DMS79 treated with DMSO at 0.1 percent for 48 hours (cell line): ENCODE data around the gene HEPACAM.
"Not testable (repeated sequence)": the region's sequence is repeated elsewhere in the genome, so short reads cannot be mapped to it uniquely, and the experiment has no call there.

ENCODE experiments used
- DNase-seq: peaks from one replicate; lab custom pipeline; 2025; lab: John Stamatoyannopoulos, UW

The HEPACAM gene

DNA sequence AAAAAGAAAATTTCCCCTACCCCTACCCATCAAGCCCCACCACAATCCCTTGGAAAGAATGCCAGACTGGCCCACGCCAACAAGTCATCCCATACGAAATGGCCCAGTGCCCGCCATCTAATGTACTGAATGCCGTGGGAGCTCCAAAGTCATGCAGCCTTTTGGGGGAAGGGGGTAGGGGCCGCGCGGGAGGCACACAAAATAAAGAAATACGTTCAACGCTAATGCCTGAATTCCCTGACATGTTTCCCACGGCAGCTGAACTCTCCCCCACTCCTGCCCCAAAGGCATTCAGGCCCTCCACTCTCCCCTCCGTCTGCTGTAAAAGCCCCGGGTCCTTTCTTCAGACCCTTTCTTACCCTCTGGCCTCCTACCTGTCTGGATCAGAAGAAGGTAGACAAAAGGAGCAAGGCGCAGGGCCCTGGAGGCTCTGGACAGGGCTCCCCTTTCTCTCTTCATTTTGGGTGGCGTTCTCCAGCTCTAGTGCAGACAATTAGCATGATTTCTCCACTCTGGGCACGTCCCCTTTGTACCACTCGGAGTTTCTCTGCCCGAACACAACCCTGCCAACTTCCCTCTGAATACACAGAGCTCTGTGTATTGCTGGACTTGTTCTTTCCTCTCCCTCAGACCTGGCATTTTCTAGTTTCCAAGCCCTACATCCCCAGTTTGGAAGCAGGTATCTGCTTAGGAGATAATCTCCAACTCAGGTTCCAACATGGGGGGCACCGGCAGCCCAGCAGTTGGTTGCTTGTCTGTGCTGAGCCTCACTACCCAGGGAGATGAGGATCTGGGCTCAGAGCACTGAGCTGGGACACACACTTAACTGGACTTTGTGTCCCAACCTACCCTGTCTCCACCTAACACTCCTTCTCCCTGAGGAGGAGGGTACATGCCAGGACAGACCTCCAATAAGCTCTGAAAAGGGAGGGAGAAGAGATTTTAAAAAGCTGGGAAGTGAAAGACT is at the start of gene HEPACAM:
Gene HEPACAM, minus strand, starts transcription at position 500 of the 967 bp plus-strand sequence. Its CDS starts 41 bp downstream, at position 459.
- no peak for DNase-seq

DNA sequence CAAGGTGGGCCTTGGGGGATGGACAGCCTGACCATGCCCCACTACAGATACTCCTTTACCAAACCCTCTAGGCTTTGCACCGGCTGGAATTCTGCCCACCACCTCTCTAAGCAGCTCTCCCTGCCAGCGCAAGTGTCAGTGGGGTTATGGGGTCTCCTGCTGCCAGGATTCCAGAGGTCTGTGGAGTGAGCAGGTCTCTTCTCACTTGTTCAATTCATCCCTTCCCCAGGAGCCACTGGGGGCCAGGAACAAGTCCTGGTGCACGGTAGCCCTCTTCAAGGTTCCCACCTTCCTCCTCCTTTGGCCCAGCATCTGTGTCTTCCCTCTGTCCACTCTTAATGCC is 48.6 kb upstream of the HEPACAM start:
- no peak for DNase-seq

GRCh38 chr11:124983674-124984511 is 48.0 kb upstream of the HEPACAM start:
- no peak for DNase-seq

GRCh38 chr11:124982043-124982442 is 46.2 kb upstream of the HEPACAM start:
- DNase-seq: no peak

GRCh38 chr11:124978316-124978715 is 42.5 kb upstream of the HEPACAM start:
- DNase-seq: no peak

- DNase-seq: no peak
These were observed 41.2 kb upstream of the HEPACAM start for GRCh38 chr11:124977006-124977405.

GRCh38 chr11:124976531-124976930 is 40.7 kb upstream of the HEPACAM start:
- no peak for DNase-seq

GRCh38 chr11:124971810-124972209 is 36.0 kb upstream of the HEPACAM start:
- DNase-seq: no peak

DNA sequence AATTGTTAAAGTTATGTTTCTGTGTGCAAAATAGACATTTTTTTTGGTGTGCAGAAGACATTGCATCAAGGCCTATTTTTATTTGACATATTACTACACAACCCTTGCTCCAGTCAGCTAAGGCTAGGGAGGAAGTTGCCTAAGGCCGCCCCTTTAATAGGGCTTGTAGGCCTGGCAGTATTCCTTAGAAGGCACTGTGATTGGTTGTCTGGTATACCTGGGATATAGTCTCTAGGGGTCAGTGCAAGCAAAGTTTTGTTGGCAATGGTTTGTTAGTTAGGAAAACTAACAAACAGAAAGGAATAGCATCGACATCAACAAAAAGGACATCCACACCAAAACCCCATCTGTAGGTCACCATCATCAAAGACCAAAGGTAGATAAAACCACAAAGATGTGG is 35.1 kb upstream of the HEPACAM start:
- no peak for DNase-seq

- DNase-seq: not testable (repeated sequence)
These were observed 32.4 kb upstream of the HEPACAM start for GRCh38 chr11:124968197-124968596.

DNA sequence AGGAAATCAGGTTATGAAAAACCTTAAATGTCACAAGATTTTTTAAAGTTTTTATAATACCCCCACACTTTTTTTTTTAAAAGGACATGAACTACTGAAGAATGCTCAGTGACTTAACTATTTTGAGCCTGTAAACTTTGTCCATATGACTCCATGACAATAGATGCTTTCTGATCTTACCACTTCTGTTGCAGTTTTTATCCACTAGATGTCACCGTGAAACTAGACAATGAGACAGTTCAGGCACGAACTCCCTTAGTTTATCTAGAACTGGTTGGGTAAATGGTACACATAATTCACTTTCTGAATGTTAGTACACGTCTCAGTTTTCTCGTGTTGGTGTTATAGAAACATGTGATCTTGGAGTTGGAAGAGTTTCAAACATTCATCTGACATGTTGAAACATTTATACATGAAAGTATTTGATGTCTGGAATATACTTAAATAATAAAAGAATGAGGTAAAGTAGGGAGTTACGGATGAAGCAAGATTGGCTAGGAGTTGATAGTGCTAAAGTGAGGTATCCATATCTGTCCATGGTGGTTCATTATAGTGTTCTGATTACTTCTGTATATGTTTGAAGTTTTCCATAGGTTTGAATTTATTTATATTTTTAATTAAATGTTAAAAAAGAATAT is 26.2 kb upstream of the HEPACAM start:
- DNase-seq: peak; percentile 73

GRCh38 chr11:124955035-124955434 is 19.2 kb upstream of the HEPACAM start:
- no peak for DNase-seq

DNA sequence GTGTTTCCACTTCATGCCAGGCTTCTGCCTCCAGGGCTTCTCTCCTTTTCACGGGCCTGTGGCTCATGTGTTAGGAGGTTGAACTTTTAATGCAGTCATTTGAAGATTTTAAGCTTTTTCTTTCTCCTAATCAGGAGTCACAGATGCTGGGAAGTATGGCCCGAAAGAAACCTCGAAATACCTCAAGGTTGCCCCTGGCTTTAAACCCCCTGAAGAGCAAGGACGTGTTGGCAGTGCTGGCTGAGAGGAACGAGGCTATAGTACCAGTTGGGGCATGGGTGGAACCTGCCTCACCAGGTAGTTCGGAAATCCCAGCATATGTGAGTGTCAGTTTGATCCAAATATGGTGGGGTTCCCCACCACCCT is 18.7 kb upstream of the HEPACAM start:
- DNase-seq: peak; percentile 44

- peak; percentile 99 for DNase-seq
These were observed 18.1 kb upstream of the HEPACAM start, which contains the start of gene CCDC15 for GRCh38 chr11:124953753-124954589. Gene CCDC15, plus strand, starts transcription at chr11:124954202. Its CDS starts 531 bp downstream, at chr11:124954733.

DNA sequence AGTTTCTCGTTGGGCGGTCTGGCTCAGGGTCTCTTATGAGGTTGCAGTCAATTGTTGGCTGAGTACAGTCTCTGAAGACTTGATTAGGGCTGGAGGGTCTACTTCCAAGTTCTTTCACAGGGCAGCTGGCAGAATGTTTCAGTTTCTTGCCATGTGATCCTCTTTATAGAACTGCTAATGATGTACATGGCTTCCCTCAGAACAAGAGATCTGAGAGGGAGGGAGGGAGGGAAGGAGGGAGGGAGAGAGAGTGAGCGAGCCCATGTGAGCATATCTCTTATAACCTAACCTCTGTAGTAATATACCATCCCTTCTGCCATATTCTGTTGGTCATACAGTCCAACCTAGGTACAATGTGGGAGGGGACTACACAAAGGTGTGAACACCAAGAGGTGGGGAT is 15.5 kb upstream of the HEPACAM start:
- no peak for DNase-seq

DNA sequence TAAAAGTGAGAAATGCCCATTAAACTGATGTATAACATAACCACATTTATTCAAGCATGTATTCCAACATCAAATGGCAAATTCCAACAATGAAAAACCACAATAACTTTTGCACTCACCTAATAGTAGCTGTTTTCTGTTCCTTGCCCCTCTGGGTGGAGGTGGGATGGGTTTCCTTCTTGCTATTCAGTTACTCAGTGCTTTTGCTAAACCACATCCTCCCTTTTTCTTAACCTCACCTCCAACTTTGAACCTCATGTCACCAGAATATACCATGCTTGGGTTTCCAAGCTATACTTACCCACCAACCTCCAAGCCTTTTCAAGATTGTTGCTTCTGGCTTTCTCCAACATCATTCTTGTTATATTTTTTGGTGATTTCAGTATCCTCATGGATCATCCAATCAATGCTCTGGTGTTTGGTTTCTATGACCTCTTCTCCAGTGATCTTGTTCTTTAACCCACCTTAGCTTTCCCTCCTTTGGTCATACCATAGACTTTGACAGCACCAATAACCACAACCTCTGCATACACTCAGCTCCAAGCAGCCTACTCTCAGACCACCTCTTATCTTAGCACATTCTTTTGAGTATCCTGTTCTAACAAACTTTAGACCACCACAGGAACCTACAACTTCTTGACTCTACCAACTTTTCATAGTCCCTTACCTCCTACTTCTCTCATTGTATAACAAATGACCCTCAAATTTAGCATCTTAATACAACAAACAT is 14.9 kb upstream of the HEPACAM start:
- no peak for DNase-seq

DNA sequence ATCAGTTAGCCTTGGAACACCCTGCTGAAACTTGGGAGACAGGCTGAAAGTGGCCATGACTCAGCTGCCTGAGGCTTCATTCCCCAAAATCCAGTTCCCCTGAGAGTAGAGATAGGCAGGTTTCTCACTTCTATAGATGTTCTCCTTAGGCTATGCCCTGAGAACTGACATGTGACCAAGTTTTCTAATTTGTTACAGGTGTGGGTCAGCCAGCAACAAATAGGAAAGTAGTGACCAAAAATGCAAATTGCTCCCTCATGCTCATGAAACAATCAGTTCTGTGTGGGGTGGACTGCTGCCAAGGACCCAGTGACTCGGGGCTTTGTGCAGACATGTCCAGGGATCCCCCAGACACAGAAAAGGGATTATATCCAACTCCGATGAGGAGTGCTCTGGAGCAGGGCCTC is 10.9 kb upstream of the HEPACAM start:
- no peak for DNase-seq

DNA sequence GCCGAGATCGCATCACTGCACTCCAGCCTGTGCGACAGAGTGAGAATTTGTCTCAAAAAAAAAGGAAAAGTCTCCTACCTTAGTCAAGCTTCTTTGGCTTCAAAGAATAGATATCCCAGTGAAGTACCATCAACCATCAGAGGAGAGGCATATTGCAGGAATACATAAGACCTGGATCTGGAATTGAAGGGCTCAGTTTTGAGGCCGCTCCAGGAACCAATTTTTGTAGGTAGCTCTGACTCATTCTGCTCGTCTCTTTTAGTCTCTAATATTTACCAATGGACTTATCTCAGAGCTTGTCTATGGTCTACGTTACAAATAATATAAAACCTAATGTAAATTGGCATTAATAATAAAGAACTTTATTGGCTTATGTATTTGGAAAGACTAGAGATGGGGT is 10.0 kb upstream of the HEPACAM start:
- no peak for DNase-seq

- DNase-seq: no peak
These were observed 8.7 kb upstream of the HEPACAM start for GRCh38 chr11:124944565-124944964.

DNA sequence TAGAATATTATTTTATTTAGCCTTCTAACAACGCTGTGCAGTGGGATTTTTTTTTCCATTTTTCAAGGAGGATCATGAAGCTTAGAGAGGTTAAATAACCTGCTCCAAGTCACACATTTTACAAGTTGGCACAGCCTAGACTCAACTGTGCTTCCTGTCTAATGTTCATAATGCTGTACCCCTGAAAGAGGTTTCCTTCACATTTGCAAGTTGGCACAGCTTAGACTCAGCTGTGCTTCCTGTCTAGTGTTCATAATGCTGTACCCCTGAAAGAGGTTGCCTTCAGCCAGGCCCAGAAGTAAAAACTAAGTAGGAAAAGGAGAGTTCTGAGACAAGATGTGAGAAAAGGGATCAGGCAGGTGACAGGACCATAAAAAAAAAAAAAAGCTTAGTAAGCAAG is 7.9 kb upstream of the HEPACAM start:
- DNase-seq: no peak

- no peak for DNase-seq
These were observed 7.4 kb upstream of the HEPACAM start for GRCh38 chr11:124943254-124943616.
